Body of pancreas (tissue), 4 donors: ENCODE measurements around the gene PLCH1.

Experiments
- CTCF ChIP-seq, 7 experiments: fragments of 450-650 bp in 4 of 7; fragments of 200-600 bp in 3 of 7; sonication (generic) in 3 of 7; IDR thresholded peaks; one replicate each; pipeline ENCODE4 v1.5.1; 2016 to 2019; ENCODE audit warnings: antibody characterized with exemption in 7 of 7
- POLR2A ChIP-seq, 3 donors: fragments of 450-650 bp; IDR thresholded peaks; one replicate each; pipeline ENCODE4 v1.6.1; 2016; ENCODE audit warnings: antibody characterized with exemption in 3 of 3, mild to moderate bottlenecking in 2 of 3

GRCh38 chr3:155327430-155327829, 417.4 kb downstream of the PLCH1 start:
- TF ChIP-seq CTCF (IDR thresholded peaks at IDR 0.05) (no peak), POLR2A (IDR thresholded peaks at IDR 0.05) (no peak)
